Endothelial cell of umbilical vein (primary cell): ENCODE data around the gene TCEA2. TPM values are rescaled to one million over a fixed set of nuclear protein-coding genes. Genes with fewer than 3 reads are reported as not detected.

Source experiments
- BruUV-seq: library from RNA; stranded (reverse); fragments of 400-500 nt; replicated peaks from 2 replicates; lab custom pipeline; 2021; lab: Mats Ljungman, UMichigan
- CTCF ChIA-PET: fragments of 300-600, 350-600 bp; sonication (Branson Sonifier 250); formaldehyde crosslinking; loops from one replicate; lab custom pipeline; 2021; ENCODE audit warnings: antibody characterized with exemption, inconsistent platforms; lab: Charles Lee
- POLR2A ChIA-PET: fragments of 300-600, 350-600 bp; sonication (Branson Sonifier 250); formaldehyde crosslinking; loops from one replicate; lab custom pipeline; 2021; ENCODE audit warnings: antibody characterized with exemption, inconsistent platforms; lab: Charles Lee
- DNase-seq: peaks from one replicate; pipeline ENCODE4 v3.0.0-alpha.2; 2011; ENCODE audit warnings: low read depth, low spot score
- FAIRE-seq: peaks from 2 replicates; lab custom pipeline; 2011; peaks lifted over from hg19 to GRCh38; lab: Jason Lieb, UNC
- H2AFZ ChIP-seq: 2 replicates; pipeline ENCODE4 v1.6.0; 2012; ENCODE audit warnings: low read depth, low read length, control low read depth, inconsistent platforms
- H3K27ac ChIP-seq: 2 replicates; pipeline ENCODE4 v1.5.1; 2011; ENCODE audit warnings: low read depth, mild to moderate bottlenecking, control low read depth, low read length, moderate library complexity; ENCODE audit not compliant: insufficient read depth
- H3K27me3 ChIP-seq, 2 experiments: 2 replicates each; pipeline versions ENCODE4 v1.6.0 to v1.6.1; 2011; ENCODE audit warnings: low read length in 2 of 2, mixed read lengths in 1 of 2; ENCODE audit not compliant: control insufficient read depth in 2 of 2, insufficient read depth in 2 of 2
- H3K36me3 ChIP-seq, 2 experiments: 2 replicates in 1 of 2; 3 replicates in 1 of 2; pipeline ENCODE4 v1.5.1; 2011; ENCODE audit warnings: low read length in 2 of 2, mild to moderate bottlenecking in 1 of 2, moderate library complexity in 1 of 2; ENCODE audit not compliant: control insufficient read depth in 2 of 2, insufficient read depth in 2 of 2; ENCODE audit errors: extremely low read depth in 1 of 2
- H3K4me1 ChIP-seq: 3 replicates; pipeline ENCODE4 v1.5.1; 2011; ENCODE audit warnings: mild to moderate bottlenecking, low read length; ENCODE audit not compliant: control insufficient read depth, insufficient read depth; ENCODE audit errors: extremely low read depth
- H3K4me2 ChIP-seq: 2 replicates; pipeline ENCODE4 v1.6.1; 2011; ENCODE audit warnings: low read length, control low read depth, mixed read lengths; ENCODE audit not compliant: insufficient read depth
- H3K4me3 ChIP-seq, 3 experiments: fragments of 200-600 bp in 1 of 3; sonication (generic), shearing (Covaris generic) in 1 of 3; replicated peaks in 1 of 3; 2 replicates each; pipeline ENCODE4 v1.5.1; 2011 to 2016; ENCODE audit warnings: control low read depth in 3 of 3, low read length in 3 of 3, mild to moderate bottlenecking in 2 of 3, inconsistent platforms in 1 of 3, low read depth in 1 of 3, moderate library complexity in 1 of 3; ENCODE audit not compliant: insufficient read depth in 1 of 3
- H3K79me2 ChIP-seq: 2 replicates; pipeline ENCODE4 v1.6.0; 2012; ENCODE audit warnings: low read length, inconsistent platforms; ENCODE audit not compliant: control insufficient read depth, insufficient read depth
- H3K9ac ChIP-seq: replicated peaks from 2 replicates; pipeline ENCODE3; 2011; ENCODE audit warnings: low read length, control low read depth; ENCODE audit not compliant: insufficient read depth; ENCODE audit errors: extremely low read depth
- H3K9me1 ChIP-seq: replicated peaks from 3 replicates; pipeline ENCODE4 v1.6.0; 2011; ENCODE audit warnings: mild to moderate bottlenecking, low read length; ENCODE audit not compliant: control insufficient read depth, insufficient read depth; ENCODE audit errors: extremely low read depth
- H3K9me3 ChIP-seq: replicated peaks from 2 replicates; pipeline ENCODE4 v1.5.1; 2012; ENCODE audit warnings: low read length, inconsistent platforms; ENCODE audit not compliant: control insufficient read depth, insufficient read depth
- H4K20me1 ChIP-seq: replicated peaks from 2 replicates; pipeline ENCODE3; 2011; ENCODE audit warnings: mild to moderate bottlenecking, low read length; ENCODE audit not compliant: control insufficient read depth, insufficient read depth; ENCODE audit errors: extremely low read depth
- EZH2 ChIP-seq: IDR thresholded peaks from 2 replicates; pipeline ENCODE4 v1.6.1; 2012; ENCODE audit warnings: borderline replicate concordance, low read depth, mild to moderate bottlenecking, moderate library complexity, low read length, inconsistent platforms; ENCODE audit not compliant: severe bottlenecking
- FOS ChIP-seq: IDR thresholded peaks from 2 replicates; pipeline ENCODE4 v1.6.1; 2011; ENCODE audit warnings: mild to moderate bottlenecking, low read length, moderate library complexity, borderline replicate concordance; ENCODE audit not compliant: insufficient read depth
- GATA2 ChIP-seq: IDR thresholded peaks from 2 replicates; pipeline ENCODE4 v1.7.0; 2011; ENCODE audit warnings: low read depth, mild to moderate bottlenecking, moderate library complexity, mixed read lengths, low read length; ENCODE audit not compliant: insufficient read length, insufficient read depth
- JUN ChIP-seq: IDR thresholded peaks from 2 replicates; pipeline ENCODE4 v1.6.1; 2011; ENCODE audit warnings: borderline replicate concordance, low read depth; ENCODE audit not compliant: insufficient read length, insufficient read depth
- MYC ChIP-seq: IDR thresholded peaks from one replicate; pipeline ENCODE4 v1.6.1; 2011; ENCODE audit warnings: mild to moderate bottlenecking, low read depth, low read length
- POLR2A ChIP-seq: IDR thresholded peaks from 2 replicates; pipeline ENCODE4 v1.6.1; 2012; ENCODE audit warnings: low read depth, mild to moderate bottlenecking, control low read depth, low read length
- POLR2AphosphoS5 ChIP-seq: IDR thresholded peaks from 2 replicates; pipeline ENCODE4 v1.6.1; 2012; ENCODE audit warnings: low read depth, mild to moderate bottlenecking, control low read depth, low read length, moderate library complexity; ENCODE audit not compliant: insufficient read depth
- dilution Hi-C: fragments of 300-500 bp; cut with MboI; formaldehyde crosslinking; loops from one replicate; pipeline ENCODE4 v1.15.0; 2019; ENCODE audit warnings: low sequenced_read_pairs; ENCODE audit not compliant: extremely low pct_ligation_motif_present
- intact Hi-C: fragments of 100-400 bp; cut with micrococcal nuclease; formaldehyde crosslinking; loops from one replicate; pipeline ENCODE4 v1.10.0; 2022
- polyA plus RNA-seq, 4 experiments: library from polyadenylated mRNA; depleted of rRNA in 3 of 4; stranded (reverse) in 3 of 4; unstranded in 1 of 4; fragments of >200 nt; gene quantifications; 2 replicates each; pipeline versions ENCODE4 v1.2.1 to v1.2.3, GENCODE V29; 2011 to 2012; ENCODE audit warnings: missing spikeins in 1 of 4
- total RNA-seq: library from RNA; stranded (reverse); gene quantifications from 2 replicates; pipeline ENCODE4 v1.2.3, GENCODE V29; 2021
- TF ChIP-seq, protein P1 (sequence below): IDR thresholded peaks from 2 replicates; pipeline ENCODE4 v1.6.1; 2011; ENCODE audit not compliant: insufficient read depth, insufficient read length
- TF ChIP-seq, protein P2 (sequence below), 2 donors: IDR thresholded peaks; 1 replicate in 1 of 2; 2 replicates in 1 of 2; pipeline ENCODE4 v1.5.1; 2011; ENCODE audit warnings: low read length in 2 of 2, mild to moderate bottlenecking in 2 of 2, moderate library complexity in 2 of 2, control low read depth in 1 of 2, inconsistent platforms in 1 of 2, low read depth in 1 of 2; ENCODE audit not compliant: insufficient read depth in 1 of 2; ENCODE audit errors: extremely low read depth in 1 of 2

The TCEA2 gene
- total and polyA plus RNA-seq, 2 donors (not counting 3 experiments of a cell fraction or from before 2014, with no cell fraction given), result 53.1 to 65.5 TPM

DNA sequence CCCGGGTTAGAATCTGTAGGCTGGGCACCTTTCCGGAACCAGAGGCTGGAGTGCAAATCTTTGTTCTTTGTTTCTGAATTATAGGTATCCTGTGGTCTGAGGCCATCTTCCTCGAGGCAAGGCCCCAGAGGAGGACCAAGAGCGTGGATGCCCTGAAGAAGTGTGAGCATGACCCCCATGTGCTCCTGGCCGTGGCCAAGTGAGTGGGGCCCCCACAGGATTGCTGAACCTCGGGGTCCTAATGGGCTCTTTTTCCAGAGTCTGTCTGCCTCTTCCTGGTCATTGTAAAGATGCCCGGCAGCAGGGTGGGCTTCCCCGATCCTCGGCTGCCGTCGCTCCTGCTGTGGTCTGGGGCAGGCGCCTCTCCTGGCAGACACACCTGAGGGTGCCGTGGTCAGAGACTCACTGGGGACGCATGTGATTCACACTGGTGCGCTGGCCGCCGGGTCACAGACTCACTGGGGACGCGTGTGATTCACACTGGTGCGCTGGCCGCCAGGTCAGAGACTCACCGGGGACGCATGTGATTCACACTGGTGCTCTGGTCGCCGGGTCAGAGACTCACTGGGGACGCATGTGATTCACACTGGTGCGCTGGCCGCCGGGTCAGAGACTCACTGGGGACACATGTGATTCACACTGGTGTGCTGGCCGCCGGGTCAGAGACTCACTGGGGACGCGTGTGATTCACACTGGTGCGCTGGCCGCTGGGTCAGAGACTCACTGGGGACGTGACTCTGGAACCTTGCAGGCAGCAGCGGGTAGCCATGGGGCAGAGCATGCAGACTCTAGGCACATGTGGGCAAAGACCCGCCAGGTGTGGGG is 33.5 kb upstream of the TCEA2 start:
- no peak overlapping the region for H3K9ac ChIP-seq
- dilution Hi-C loops (no loop called here), intact Hi-C loops (no loop called here)
- no peak overlapping the region for H3K4me3 ChIP-seq
- CTCF ChIA-PET, result interaction anchor here (0.9 to 2.6 kb wide), 2 partner anchors 9 kb away, joined by 6 to 15 read pairs; no protein-coding TSS in a partner anchor
- H4K20me1 ChIP-seq, result no peaks in the 10 kb centered on the region
- H3K36me3 ChIP-seq, result peaks cover 8 to 52% of the 10 kb centered on the region in 2 experiments
- H3K79me2 ChIP-seq, result no peaks in the 10 kb centered on the region
- TF ChIP-seq EZH2 (no peak), FOS (no peak), POLR2AphosphoS5 (no peak), GATA2 (no peak), MYC (no peak), POLR2A (no peak), JUN (no peak)
- TF ChIP-seq, protein P1, sequence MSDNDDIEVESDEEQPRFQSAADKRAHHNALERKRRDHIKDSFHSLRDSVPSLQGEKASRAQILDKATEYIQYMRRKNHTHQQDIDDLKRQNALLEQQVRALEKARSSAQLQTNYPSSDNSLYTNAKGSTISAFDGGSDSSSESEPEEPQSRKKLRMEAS, result no peak
- TF ChIP-seq, protein P2, sequence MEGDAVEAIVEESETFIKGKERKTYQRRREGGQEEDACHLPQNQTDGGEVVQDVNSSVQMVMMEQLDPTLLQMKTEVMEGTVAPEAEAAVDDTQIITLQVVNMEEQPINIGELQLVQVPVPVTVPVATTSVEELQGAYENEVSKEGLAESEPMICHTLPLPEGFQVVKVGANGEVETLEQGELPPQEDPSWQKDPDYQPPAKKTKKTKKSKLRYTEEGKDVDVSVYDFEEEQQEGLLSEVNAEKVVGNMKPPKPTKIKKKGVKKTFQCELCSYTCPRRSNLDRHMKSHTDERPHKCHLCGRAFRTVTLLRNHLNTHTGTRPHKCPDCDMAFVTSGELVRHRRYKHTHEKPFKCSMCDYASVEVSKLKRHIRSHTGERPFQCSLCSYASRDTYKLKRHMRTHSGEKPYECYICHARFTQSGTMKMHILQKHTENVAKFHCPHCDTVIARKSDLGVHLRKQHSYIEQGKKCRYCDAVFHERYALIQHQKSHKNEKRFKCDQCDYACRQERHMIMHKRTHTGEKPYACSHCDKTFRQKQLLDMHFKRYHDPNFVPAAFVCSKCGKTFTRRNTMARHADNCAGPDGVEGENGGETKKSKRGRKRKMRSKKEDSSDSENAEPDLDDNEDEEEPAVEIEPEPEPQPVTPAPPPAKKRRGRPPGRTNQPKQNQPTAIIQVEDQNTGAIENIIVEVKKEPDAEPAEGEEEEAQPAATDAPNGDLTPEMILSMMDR (IDR thresholded peaks at IDR 0.05; ENCODE audit: extremely low read depth in 1 of 2, insufficient read depth in 1 of 2, low read depth in 1 of 2, low read length in 2 of 2), result no peak
- no peaks in the 10 kb centered on the region for H3K27me3 ChIP-seq
- H3K4me2 ChIP-seq, result no peak overlapping the region
- no peak overlapping the region for H2AFZ ChIP-seq
- no peak for FAIRE-seq
- POLR2A ChIA-PET, result no interaction called here
- H3K9me1 ChIP-seq, result no peaks in the 10 kb centered on the region
- no peak for DNase-seq
- H3K9me3 ChIP-seq, result no peaks in the 10 kb centered on the region
- no TSS peak for BruUV-seq
- H3K27ac ChIP-seq, result no peak overlapping the region
- no peaks in the 10 kb centered on the region for H3K4me1 ChIP-seq
